Spleen (tissue), 7 donors: Measurements from ENCODE around the gene ALK.

Source experiments
- CTCF ChIP-seq, 11 experiments: fragments of 200-600 bp in 7 of 11; fragments of 450-650 bp in 4 of 11; sonication (generic) in 4 of 11; IDR thresholded peaks in 8 of 11; conservative IDR thresholded peaks in 3 of 11; 1 replicate in 7 of 11; 2 replicates in 4 of 11; pipeline versions ENCODE4 v1.4.0 to v1.8.0; 2016 to 2021; ENCODE audit warnings: antibody characterized with exemption in 11 of 11, inconsistent platforms in 4 of 11, mild to moderate bottlenecking in 1 of 11
- POLR2A ChIP-seq, 3 donors: fragments of 450-650 bp; IDR thresholded peaks; one replicate each; pipeline ENCODE4 v1.5.1; 2017; ENCODE audit warnings: antibody characterized with exemption in 3 of 3, mild to moderate bottlenecking in 1 of 3
- POLR2AphosphoS5 ChIP-seq, 3 donors: sonication (generic); formaldehyde crosslinking; IDR thresholded peaks; one replicate each; pipeline ENCODE4 v1.5.1; 2017; ENCODE audit warnings: antibody characterized with exemption in 3 of 3
- donor health status: DM: no; HTN: no; CAD: no; lungs with moderate emphysema.
- donor health status: DM: no; HTN: no; CAD: no.
- donor health status: DM: no; HTN: no; CAD: no.

DNA sequence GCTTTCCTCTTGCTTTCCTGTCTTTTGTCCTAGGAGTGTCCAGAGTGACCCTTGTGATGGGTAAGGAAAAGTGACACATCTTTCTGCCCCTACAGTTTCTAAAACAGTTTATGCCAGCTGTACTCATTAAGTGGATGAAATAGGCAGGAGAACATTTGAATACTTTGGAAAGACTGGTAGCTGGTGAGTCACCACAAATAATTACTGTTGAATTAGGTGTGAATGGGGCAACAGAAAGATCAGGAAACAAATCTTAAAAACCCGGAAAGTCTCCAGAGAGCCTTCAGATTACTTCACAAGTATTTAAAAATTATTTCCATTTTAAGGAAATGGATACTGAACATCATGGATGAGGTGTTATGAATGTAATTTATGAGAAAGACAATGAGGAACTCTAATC lies 527.7 kb downstream of the ALK start:
- TF ChIP-seq CTCF (IDR thresholded peaks at IDR 0.05 in 8 of 11, conservative IDR thresholded peaks at IDR 0.05 in 3 of 11) (no peak), POLR2A (IDR thresholded peaks at IDR 0.05) (no peak), POLR2AphosphoS5 (IDR thresholded peaks at IDR 0.05) (no peak)
